IPS DF 4.7 (cell line): ENCODE results near the gene SBF2.
"Not testable (repeated sequence)": the region's sequence is repeated elsewhere in the genome, so short reads cannot be mapped to it uniquely, and the experiment has no call there.

Experiments
- DNase-seq: peaks from one replicate; pipeline ENCODE4 v3.0.0-alpha.2; 2013; ENCODE audit warnings: low spot score; ENCODE audit errors: extremely low read depth

Gene SBF2

DNA sequence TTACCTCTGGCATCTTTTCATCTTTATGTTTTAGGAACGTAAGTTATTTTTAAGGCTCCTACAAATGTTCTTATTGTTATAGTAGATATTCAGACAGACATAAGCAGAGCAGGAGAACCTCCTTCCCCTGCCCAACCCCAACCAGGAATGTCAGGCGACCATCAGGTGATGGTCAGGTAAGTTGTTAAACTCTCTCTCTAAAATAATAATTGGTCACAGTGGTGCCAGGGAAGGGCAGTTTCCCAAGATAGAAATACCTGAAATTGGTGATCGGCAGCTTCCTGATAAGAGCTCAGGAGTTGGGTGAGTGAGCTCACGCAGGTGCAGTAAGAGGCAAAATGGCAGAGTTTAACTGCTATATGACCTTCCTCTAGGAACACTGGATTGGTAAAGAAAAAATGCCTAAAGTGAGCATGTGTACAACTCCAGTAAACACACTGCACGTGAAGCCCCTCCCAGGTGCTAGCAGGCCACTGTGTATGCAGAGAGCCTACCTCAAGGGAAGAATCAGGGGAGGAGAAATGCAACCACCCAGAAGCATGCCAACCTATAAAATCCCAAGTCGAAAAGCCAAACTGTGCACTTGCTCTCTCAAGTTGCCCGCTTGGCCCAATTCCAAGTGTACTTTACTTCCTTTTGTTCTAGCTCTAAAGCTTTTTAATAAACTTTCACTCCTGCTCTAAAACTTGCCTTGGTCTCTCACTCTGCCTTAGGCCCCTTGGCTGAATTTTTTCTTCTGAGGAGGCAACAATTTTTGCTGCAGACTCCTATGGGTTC lies 273.9 kb downstream of the SBF2 start:
- no peak for DNase-seq

DNA sequence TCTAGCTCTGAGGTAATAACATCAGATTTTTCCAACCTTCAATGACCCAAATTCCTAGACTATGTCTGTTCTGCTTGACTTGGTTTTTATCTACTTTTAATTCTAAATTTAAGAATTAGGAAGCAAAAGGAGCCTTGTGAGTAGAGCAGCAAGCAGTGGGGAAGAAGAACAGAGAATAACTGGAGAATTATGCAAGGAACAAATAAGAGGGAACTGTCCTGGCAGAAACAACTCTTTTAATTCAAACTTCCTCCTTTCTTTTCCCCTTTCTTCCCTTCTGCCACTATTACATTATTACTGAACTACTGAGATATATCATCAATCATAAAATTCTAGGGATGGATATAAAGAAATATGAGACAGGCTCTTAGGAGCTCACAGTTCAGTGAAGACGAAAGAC lies 276.1 kb downstream of the SBF2 start:
- no peak for DNase-seq

DNA sequence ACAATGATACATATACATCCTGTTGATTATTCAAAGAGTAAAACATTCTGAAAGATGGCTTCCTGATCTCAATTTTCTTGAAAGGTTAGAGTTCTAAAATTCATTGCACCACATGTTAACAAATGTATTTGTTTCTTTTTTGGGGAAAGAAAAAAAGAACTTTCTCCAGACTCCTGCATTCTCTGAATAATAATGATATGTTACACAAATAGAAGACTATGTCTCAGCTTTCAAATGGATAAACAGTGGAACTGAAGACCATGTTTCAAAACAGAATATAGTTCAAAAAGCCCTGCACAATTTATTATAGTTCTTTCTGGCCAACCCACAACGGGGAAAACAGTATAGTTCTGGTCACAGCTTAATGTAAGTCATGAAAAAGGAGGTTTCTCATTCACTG lies 277.0 kb downstream of the SBF2 start:
- DNase-seq: no peak

DNA sequence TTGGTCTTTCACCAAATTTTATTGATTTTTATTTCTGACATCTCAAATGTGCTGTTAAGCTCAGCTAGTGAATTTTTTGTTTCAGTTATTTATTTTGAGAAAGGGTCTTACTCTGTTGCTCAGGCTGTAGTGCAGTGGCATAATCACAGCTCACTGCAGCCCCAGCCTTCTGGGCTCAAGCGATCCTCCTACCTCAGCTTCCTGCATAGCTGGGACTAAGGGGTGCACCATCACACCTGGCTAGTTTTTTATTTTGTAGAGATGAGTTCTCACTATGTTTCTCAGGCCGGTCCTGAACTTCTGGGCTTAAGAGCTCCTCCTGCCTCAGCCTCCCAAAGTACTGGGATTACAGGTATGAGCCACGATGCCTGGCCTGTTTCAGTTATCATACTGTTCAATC lies 282.0 kb downstream of the SBF2 start:
- no peak for DNase-seq

DNA sequence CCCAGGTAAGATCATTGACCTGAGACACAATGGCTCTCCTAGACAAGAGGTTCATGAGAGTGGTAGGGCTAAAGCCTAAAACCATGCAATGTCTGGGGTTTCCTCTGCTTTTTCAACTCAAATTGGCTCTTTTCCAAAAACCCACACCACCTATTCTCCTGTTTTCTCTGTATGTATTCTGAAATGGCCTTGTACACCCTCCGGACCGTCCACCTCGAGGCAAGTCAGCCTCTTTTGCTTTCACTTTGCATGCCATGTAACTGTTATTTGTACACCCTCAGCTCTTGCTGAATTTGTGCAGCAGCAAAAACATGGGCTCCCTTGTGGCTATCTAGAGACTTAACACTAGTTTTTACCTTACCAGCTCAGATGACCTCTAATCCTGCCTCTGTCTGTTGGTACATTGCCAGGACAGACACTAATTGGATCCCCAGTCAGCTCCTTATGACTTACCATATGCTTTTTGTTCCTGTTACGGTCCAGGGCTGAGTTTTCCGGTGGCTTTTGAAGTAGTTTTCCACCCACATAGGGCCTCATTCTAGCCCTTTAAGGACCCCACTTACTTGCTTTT lies 288.0 kb downstream of the SBF2 start:
- no peak for DNase-seq

DNA sequence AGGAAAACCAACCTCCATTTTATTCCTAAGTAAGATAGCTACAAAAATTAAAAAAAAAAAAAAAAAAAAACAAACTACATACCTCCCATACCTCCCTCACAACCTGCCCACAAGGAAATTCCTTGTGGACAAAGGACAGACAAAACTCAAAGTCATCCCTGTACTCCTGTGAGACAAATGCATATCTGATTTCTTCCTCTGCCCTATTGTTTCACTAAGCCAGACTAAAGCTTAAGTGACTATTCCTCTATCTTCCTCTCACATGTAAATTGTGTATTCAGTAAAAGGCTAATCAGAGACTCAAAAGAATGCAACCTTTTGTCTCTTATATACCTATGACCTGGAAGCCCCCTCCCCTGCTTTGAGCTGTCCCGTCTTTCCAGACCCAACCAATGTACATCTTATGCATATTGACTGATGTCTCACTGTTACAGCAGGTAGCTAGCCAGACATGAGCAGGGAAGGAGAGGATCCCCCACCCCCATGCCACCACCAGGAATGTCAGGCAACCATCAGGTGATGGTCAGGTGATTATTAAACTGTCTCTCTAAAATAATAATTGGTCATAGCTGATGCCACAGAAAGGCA lies 289.4 kb downstream of the SBF2 start:
- DNase-seq: no peak

DNA sequence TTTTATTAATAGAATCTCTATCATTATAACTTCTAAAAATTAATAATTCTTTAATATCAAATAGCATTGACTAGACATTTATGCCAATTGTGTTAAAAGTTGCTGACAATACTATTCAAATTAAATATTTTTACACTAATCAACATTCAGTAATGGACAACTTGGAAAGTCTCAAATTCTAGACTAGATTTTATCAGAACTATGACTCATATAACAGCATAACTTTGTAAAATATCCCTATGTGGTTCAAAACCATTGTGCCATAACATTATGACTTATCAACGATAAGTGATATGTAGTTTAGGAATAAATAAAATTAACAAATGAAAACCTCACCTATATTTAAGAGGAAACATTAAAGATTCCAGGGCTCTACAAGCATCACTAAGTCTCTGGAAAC lies 291.8 kb downstream of the SBF2 start:
- DNase-seq: no peak

DNA sequence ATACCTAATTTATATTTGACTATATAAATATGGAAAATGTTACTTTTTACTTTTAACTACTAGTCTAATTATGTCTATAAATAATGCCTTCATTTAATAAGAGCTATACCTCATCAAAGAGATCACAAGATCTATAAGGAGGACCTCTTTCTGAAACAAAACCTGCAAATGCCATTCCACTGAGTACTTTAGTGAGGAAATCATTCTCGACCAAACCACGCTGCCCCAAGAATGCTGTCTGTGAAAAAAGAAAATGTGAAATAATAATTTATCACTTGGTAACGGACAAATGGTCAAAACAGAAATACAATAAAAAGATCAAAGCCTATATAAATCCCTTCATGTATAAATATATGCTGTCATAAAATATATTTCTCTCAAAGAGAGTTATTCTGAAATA lies 301.7 kb downstream of the SBF2 start:
- DNase-seq: no peak

DNA sequence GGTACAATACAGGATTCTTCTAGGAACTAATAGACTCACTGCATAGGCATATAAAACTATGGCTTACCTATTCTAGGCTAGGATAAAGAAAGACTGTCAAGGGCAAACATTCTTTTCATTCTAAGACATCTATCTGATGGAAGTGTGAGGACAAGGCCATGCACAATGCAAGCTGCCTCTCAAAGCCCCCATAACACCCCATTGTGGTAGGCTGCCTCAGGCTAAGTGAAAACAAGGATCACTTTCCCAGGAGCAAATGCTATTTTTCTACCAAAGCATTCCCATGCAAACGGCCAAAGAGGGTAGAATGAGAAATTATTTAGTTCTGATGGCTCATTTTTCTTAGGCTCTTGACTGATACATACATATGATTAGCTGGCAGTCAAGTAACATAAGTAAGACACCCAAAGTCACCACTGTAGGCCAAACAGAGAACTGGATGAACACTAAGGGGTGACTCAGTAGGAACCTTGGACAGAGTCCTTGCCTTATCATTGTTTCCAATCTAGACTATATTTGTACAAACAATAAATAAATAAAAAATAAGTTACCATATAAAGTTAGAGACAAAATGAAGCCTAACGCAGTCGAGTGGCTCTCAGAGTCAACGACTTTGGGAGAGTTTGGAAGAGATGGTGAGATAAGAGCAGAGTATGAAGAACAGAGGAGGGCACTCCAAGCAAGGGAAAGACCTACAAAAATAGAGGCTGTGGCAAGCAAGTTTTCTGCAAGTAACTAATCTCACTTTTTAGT lies 303.6 kb downstream of the SBF2 start:
- no peak for DNase-seq

DNA sequence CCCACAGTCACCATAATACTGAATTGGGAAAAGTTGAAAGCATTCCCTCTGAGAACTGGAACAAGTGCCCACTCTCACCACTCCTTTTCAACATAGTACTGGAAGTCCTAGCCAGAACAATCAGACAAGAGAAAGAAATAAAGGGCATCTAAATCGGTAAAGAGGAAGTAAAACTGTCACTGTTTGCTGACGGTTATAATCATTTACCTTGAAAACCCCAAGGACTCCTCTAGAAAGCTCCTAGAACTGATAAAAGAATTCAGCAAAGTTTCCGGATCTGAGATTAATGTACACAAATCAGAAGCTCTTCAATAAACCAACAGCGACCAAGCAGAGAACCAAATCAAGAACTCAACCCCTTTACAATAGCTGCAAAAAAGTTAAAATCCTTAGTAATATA lies 306.7 kb downstream of the SBF2 start:
- not testable (repeated sequence) for DNase-seq

DNA sequence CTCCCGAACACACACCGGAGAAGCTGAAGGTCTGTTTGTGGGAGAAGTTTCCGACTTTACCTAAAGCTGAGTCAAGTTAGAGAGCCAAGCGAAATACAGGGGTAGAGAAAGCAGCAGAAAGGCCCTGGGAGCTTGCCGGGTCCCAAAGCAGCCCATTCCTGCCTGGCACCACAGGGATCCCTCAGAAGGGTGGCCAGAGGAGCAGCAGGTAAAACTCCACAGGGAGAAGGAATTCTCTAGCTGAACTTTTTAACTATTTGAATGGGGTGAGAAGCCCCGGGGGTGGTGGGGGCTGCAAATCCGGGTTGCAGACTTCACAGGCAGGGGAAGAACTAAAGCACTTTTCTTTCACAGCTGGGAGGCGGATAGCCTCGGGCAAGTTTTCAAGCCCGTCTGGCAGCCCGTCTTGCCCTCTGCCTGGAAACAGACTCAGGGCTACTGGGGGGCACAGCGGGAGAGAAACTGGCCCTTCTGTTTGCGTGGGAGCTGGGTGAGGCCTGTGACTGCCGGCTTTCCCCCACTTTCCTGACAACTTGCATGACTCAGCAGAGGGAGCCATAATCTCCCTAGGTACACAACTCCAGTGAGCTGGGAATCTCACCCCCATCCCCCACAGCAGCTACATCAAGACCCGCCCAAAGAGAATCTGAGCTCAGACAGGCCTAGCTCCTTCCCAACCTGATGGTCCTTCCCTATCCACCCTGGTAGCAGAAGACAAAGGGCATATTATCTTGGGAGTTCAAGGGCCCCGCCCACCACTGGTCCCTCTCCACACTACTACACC lies 311.0 kb downstream of the SBF2 start:
- DNase-seq: peak; percentile 51

DNA sequence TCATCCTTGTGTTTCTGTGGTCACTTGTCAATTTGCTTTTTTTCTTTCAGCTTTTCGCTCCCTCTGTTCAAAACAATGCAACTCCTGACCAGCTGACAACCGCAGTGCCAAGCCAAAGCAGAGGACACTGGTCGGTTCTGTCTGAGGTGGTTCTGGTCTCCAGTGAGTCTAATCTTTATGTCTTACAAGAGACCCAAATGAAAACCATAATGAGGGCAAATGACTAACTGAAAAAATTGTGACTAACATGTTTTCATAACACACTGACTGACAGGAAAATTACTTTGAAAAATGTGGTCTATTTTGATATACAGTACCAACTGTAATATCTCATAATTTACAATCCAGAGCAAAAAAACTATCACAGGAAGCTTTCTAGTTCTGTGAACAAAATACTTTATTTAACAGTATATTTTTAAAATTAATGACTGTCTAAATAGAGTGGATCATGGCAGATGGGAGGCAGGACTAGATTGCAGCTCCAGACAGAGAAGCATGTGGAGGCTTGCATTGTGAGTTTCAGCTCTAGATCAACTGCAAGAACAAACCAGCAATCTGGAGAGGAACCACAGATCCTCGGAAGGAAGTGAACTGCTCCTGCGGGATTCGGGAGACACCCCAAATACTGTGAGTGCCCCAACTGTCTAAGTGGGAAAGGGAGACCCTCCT lies 311.8 kb downstream of the SBF2 start:
- DNase-seq: no peak

DNA sequence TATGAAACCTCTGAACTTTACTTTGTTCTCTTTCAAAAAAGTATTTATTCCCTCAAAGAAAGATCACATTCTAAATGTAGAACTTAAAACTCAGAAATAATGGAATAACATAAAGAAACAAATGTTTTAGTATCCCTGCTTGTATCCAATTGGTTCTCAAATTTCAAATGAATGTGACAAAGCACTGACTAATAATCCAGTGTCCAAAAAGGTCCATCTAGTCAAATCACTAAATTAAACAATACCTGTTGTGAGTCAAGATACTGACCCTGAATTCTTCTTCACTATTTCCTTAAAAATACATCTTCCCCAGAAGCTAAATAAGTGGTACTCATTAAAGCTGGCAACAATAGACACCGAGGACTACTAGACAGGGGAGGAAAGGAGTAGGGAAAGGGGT lies 313.1 kb downstream of the SBF2 start:
- no peak for DNase-seq

DNA sequence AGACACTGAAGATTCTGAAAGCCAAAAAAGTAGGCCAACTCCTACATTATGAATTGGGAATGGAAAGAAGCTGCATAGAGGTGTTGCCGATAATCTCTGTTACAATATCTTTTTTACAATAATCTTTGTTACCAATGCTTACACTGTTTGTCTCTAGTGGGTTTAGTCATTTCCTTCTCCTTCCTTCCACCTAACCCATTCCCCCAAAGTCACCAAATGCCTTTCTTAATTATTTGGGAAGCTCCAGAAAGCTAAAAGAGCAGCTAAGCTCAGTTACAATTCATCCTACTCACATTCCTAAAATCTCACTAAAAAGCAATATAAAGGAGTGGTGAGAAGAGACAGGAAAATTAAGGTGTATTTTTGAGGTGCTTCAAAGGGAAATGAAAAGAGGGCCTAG lies 316.5 kb downstream of the SBF2 start:
- DNase-seq: no peak

DNA sequence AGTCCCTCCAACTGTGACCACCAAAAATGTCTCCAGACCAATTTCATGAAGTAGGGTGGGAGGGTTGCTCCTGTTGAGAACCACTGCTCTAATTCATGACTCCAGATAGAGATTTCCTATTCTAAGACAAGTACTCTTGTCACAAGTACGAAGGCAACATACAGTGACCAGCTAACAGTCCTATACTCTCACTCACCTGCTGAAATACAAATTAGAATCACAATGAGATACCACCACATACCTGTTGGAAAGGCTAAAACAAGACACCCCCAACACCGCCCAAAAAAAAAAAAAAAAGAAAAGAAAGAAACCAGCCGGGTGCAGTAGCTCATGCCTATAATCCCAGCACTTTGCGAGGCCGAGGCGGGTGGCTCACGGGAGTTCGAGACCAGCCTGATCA lies 319.6 kb downstream of the SBF2 start:
- no peak for DNase-seq

DNA sequence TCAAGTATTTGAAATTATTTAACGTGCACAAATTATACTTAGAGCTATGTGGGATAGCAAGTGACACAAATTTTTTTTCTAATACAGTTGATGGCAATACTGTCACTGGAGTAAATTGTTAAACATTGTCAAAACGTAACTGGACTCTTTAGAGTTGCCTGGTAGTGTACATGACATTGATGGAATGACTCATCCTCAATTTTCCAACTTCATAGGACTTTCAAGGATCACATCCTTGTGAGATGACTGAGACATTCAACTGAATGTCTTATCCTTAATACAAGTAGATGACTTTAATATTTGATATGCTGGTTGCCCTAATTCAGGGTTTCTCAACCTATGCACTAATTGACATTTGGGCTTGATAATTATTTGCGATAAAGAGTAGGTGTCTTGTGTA lies 320.1 kb downstream of the SBF2 start:
- DNase-seq: no peak

DNA sequence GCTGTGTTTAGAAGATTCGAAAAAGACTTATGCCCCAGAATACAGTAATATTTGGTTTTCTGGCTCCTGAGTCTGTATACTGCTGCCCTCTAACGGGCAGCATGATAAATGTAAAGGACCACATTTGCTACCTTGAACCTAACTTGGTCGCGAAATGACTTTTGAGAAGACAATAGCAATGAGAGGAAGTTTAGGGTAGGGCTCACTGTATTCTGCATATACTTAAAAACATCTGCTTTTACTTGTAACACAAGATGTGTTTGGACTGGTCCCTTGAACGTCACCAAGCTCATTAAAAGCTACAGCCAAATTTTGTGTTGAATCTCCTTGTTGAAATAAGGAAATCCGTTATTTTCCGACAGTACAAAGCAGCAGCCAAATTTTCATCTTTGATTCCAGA lies 321.0 kb downstream of the SBF2 start:
- DNase-seq: no peak

DNA sequence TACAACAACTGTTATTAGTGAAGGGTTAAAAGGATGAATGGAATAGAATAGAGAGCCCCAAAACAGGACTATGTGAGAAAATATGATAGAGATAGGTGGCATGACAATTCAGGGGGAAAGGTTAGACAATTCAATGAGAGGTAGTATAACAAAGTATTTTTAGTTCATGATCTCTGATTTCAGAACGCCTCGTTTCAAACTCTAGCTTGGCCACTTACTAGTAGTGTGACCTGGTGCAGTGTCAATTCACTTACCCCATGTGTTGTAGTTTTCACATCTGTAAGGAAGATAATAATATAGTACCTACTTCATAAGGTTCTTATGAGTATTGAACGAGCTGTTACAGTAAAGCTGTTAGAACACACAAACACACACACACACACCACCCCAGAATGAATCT lies 322.1 kb downstream of the SBF2 start:
- DNase-seq: no peak

DNA sequence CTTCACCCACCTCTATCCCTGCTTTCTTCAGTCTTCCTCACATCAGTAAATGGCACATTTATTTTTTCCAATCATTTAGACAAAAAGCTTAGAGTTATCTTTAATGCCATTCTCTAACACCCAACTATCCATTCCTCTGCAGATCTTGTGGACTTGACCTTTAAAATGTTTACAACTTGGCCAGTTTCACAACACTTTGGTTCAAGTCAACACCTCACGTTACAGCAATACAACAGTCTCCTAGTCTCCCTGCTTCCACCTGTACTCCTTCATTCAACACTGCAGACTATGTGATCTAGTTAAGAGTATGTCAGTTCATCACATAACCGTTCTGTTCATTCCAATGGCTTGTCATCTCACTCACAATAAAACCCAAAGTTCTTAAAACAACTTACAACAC lies 325.0 kb downstream of the SBF2 start:
- DNase-seq: no peak

DNA sequence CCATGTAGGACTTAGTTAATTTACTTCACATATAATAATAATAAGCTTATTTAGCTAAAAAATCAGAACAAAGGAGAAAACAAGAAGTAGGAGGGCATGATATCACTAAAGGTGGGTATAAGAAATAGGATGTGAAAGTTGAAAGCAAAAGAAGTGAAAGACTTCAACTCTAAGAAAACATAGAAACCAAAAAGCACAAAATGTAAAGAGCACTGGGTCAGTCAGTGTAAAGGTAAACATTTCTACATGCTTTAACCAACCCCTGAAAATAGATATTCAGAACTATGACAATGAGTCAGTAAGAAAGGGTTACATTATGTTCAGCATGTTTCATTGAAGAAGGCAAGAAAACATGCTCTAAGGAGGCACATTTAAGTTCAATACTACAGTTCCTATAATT lies 331.3 kb downstream of the SBF2 start:
- DNase-seq: no peak

DNA sequence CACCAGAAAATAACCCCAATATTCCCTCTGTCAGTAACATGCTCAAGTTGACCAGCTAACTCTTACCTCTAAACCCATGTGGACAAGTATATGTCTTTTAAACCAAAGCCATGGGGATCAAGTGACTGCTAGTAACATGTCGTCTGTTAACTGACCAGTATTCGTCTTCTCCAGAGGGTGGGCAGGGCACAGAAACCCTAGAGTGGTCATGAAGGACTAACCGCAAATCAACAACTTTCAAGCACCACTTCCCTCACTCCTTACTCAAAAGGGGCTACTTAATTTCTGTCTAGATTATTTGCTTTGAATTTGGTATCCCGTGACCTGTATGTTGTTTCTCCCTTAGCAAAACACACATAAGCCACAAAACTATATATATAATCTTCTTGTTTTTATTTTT lies 336.9 kb downstream of the SBF2 start:
- no peak for DNase-seq
